Esophagus (tissue), 2 donors: ENCODE measurements around the gene PLGRKT. TPM values are rescaled to one million over a fixed set of nuclear protein-coding genes. Genes with fewer than 3 reads are reported as not detected.
"Not testable (repeated sequence)": the region's sequence is repeated elsewhere in the genome, so short reads cannot be mapped to it uniquely, and the experiment has no call there.

Experiments
- H3K27ac ChIP-seq, 2 donors: one replicate each; pipeline ENCODE4 v1.5.1; 2013; ENCODE audit warnings: low read depth in 2 of 2, mild to moderate bottlenecking in 2 of 2, inconsistent platforms in 1 of 2, low read length in 1 of 2, moderate library complexity in 1 of 2
- H3K27me3 ChIP-seq, 2 donors: one replicate each; pipeline ENCODE4 v1.6.1; 2013; ENCODE audit warnings: low read length in 2 of 2, control low read depth in 1 of 2, mild to moderate bottlenecking in 1 of 2; ENCODE audit not compliant: insufficient read depth in 2 of 2, control insufficient read depth in 1 of 2
- H3K36me3 ChIP-seq, 2 donors: one replicate each; pipeline ENCODE4 v1.6.1; 2013; ENCODE audit warnings: low read length in 1 of 2; ENCODE audit not compliant: control insufficient read depth in 2 of 2, insufficient read depth in 2 of 2
- H3K4me1 ChIP-seq, 2 donors: one replicate each; pipeline ENCODE4 v1.6.1; 2013; ENCODE audit warnings: low read length in 1 of 2; ENCODE audit not compliant: control insufficient read depth in 2 of 2, insufficient read depth in 2 of 2
- H3K4me3 ChIP-seq, 2 donors: one replicate each; pipeline ENCODE4 v1.5.1; 2013; ENCODE audit warnings: low read length in 2 of 2, mild to moderate bottlenecking in 2 of 2, low read depth in 1 of 2, moderate library complexity in 1 of 2
- H3K9me3 ChIP-seq, 2 donors: one replicate each; pipeline ENCODE4 v1.6.1; 2013; ENCODE audit warnings: mild to moderate bottlenecking in 2 of 2, low read depth in 1 of 2, low read length in 1 of 2, moderate library complexity in 1 of 2; ENCODE audit not compliant: control insufficient read depth in 2 of 2, insufficient read depth in 1 of 2
- WGBS, 2 donors: extraction: QIAGEN DNeasy Blood & Tissue Kit; methylation state at CpG; one replicate each; pipeline ENCODE4 v1.1.7; 2013; 5-methylcytosine and 5-hydroxymethylcytosine counted together
- polyA plus RNA-seq, 2 donors: library from polyadenylated mRNA; stranded (reverse); fragments of 200-250 nt; gene quantifications; one replicate each; pipeline ENCODE4 v1.2.3, GENCODE V29; 2013
- donor health status: healthy with polysubstance abuse.
- donor health status: Bipolar disorder and iron deficiency.

Gene PLGRKT
- polyA plus RNA-seq, 2 donors = 6.7 to 19.7 TPM

DNA sequence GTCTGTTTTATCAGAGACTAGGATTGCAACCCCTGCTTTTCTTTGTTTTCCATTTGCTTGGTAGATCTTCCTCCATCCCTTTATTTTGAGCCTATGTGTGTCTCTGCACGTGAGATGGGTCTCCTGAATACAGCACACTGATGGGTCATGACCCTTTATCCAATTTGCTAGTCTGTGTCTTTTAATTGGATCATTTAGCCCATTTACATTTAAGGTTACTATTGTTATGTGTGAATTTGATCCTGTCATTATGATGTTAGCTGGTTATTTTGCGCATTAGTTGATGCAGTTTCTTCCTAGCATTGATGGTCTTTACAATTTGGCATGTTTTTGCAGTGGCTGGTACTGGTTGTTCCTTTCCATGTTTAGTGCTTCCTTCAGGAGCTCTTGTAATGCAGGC is 37.9 kb upstream of the PLGRKT start:
- H3K4me3 ChIP-seq, H3K36me3 ChIP-seq, H3K4me1 ChIP-seq, H3K27me3 ChIP-seq, H3K9me3 ChIP-seq, H3K27ac ChIP-seq: not testable (repeated sequence)
- 89 to 93% methylated on average over 2 of the region's 2 CpGs for WGBS, 2 donors

DNA sequence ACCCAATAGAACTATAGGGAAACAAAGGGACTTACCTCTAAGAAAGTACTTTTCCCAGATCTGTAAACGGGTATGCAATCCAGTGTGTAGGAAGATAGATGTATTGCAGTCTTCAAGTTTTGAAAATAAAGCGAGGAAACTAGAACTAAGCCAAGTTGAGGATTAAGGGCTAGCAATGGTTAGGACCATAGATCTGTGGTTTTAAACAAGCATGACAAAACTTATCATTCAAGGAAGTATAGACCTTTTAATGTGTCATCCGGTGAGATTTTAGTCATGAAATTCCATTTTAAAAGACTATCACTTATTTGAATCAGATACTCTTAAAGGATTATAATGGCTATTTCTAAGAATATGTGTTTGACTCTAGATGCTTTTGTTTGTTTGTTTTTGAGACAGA is 33.1 kb upstream of the PLGRKT start:
- H3K27me3 ChIP-seq = no peaks in the 10 kb centered on the region
- no peaks in the 10 kb centered on the region for H3K9me3 ChIP-seq
- no peak overlapping the region for H3K27ac ChIP-seq
- WGBS, 2 donors = 83 to 84% methylated on average over 3 of the region's 3 CpGs
- H3K36me3 ChIP-seq = no peaks in the 10 kb centered on the region
- H3K4me3 ChIP-seq = no peak overlapping the region
- no peaks in the 10 kb centered on the region for H3K4me1 ChIP-seq

DNA sequence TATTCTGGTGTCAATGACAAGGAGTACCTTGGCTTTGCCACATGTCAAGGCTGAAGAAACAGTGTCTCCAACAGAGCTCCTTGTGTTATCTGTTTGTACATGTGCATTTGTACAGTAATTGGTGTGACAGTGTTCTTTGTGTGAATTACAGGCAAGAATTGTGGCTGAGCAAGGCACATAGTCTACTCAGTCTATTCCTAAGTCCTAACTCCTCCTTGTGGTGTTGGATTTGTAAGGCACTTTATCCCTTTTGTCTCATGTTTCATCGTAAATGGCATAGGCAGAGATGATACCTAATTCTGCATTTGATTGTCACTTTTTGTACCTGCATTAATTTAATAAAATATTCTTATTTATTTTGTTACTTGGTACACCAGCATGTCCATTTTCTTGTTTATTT is 32.4 kb upstream of the PLGRKT start:
- 83 to 86% methylated on average over 1 of the region's 1 CpG for WGBS, 2 donors
- Histone ChIP-seq H3K4me3 (no peak overlapping the region), H3K4me1 (no peaks in the 10 kb centered on the region), H3K9me3 (no peaks in the 10 kb centered on the region), H3K36me3 (no peaks in the 10 kb centered on the region), H3K27ac (no peak overlapping the region), H3K27me3 (no peaks in the 10 kb centered on the region)

DNA sequence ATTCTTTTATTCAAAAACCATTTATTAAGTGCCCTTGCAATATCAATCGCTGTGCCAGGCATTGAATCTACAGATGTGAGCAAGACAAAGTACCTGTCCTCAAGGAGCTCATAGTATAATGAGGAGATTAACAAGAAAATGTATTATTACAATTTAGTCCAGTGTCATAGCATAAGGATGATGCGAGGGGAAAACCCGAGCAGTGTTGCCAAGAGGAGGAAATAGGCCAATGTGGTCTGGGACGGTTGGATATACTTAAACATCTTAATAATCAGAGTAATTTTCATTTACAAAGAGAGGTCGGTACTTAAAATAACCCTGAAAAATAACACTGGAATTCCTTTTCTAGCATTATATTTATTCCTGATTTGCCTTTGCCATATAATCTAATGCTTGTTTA is 31.1 kb upstream of the PLGRKT start:
- Histone ChIP-seq H3K4me3 (no peak overlapping the region), H3K9me3 (no peaks in the 10 kb centered on the region), H3K27ac (no peak overlapping the region), H3K27me3 (no peaks in the 10 kb centered on the region), H3K4me1 (no peaks in the 10 kb centered on the region), H3K36me3 (no peaks in the 10 kb centered on the region)
- 58 to 62% methylated on average over 5 of the region's 5 CpGs for WGBS, 2 donors

DNA sequence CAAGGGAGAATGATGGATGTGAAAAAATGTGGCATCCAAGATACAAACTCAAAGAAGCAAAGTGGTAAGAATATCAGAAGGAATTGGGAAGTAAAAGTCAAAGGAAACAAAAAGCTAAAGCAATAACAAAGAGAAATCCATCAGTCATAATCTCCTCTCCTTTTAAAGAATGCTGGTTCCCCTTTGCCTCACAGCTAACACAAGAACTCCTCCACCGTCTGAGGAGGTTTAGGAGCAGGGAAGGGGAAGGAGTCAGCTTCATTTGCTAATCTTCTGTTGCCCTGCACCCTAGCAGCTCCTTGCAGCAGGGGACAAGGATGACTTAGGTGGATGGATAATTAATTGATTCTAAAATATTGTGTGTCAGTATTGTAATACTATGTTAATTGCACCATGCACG is 29.0 kb upstream of the PLGRKT start:
- Histone ChIP-seq H3K9me3 (no peaks in the 10 kb centered on the region), H3K4me3 (no peak overlapping the region), H3K36me3 (no peaks in the 10 kb centered on the region), H3K4me1 (no peaks in the 10 kb centered on the region), H3K27me3 (no peaks in the 10 kb centered on the region), H3K27ac (no peak overlapping the region)
- 81 to 92% methylated on average over 2 of the region's 2 CpGs for WGBS, 2 donors

DNA sequence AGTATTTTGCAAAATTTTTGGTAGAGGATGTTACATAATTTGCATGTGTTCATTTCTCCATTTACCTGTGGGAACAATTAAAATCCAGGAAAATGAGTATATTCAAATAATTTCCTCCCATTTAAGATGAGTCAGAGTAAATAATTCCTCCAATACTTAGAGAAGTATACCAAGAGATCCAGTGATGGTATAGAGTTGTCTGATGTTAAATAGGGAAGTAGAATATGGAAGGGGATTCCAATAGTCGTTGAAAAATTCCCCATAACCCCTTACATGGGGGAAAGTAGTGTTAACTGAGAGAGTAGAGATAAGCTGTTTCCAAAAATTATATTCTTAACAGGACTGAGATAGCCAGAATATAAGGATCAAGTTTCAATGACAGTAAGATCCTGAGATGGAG is 28.3 kb upstream of the PLGRKT start:
- Histone ChIP-seq H3K4me1 (no peaks in the 10 kb centered on the region), H3K4me3 (no peak overlapping the region), H3K27me3 (no peaks in the 10 kb centered on the region), H3K27ac (no peak overlapping the region), H3K9me3 (no peaks in the 10 kb centered on the region), H3K36me3 (no peaks in the 10 kb centered on the region)
- 81 to 85% methylated on average over 1 of the region's 1 CpG for WGBS, 2 donors

DNA sequence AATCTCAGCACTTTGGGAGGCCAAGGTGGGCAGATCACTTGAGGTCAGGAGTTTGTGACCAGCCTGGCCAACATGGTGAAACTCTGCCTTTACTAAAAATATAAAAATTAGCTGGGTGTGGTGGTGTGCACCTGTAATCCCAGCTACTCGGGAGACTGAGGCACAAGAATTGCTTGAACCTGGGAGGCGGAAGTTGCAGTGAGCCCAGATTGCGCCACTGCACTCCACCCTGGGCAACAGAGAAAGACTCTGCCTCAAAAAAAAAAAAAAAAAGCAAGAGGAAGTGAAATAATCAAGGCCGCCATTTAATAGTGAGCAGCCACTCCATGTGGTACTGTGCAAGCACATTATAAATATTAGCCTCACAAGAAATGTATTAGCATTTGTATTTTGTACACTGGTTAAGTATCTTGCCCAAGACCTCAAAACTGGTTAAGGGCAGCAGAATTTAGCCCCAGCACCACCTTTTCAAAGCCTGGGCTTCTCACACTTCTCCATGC is 27.2 kb upstream of the PLGRKT start:
- not testable (repeated sequence) for H3K4me1 ChIP-seq, H3K9me3 ChIP-seq, H3K27ac ChIP-seq, H3K4me3 ChIP-seq, H3K27me3 ChIP-seq, H3K36me3 ChIP-seq
- WGBS, 2 donors = 88 to 89% methylated on average over 4 of the region's 4 CpGs

DNA sequence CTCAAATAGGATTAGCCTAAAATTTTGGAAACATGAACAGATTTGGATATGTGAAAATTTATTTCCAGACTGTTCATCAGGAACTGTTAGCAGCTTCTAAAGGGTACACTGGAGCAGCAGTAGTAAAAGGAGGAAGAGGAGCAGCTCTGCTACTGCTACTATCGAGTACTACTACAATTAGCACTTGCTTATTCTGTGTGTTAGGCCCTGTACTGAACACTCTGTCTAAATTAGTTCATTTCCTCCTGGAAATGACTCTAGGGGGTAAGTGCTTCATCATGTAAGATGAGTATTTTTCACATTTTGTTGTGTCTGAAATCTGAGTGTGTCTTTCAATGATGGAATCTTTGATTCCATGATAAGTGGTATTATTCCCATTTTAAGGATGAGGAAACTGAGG is 22.4 kb upstream of the PLGRKT start:
- 77 to 91% methylated on average over 1 of the region's 1 CpG for WGBS, 2 donors
- no peaks in the 10 kb centered on the region for H3K9me3 ChIP-seq
- no peak overlapping the region for H3K27ac ChIP-seq
- H3K36me3 ChIP-seq = peaks cover 0 to 2% of the 10 kb centered on the region in 2 donors
- no peak overlapping the region for H3K4me3 ChIP-seq
- H3K27me3 ChIP-seq = no peaks in the 10 kb centered on the region
- peaks cover 0 to 2% of the 10 kb centered on the region in 2 donors for H3K4me1 ChIP-seq

DNA sequence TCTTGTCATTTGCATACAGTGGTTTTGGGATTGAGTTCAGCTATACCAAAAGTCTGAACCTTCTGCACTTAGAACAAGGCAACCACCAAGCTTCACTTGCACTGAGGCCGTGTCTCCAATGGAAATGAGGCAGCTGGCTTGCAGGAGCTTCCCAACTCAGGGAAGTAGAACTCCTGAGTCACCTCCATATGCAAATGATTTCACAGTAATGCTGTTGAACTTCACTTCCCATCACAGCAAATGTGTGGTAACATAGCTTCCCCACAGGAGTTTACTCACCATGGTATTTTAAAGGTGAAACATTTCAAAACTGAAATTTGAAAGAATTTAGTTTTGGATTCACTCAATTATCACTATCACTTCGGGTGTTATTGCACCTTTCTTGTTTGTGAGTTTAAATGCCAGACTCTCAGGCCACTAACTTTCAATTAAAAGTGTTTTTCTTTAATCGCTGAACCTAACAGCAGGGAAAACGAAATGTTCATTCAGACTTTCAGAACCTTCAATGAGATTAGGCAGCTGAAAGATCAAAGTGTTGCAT is 21.6 kb upstream of the PLGRKT start:
- H3K36me3 ChIP-seq = peaks cover 0 to 2% of the 10 kb centered on the region in 2 donors
- peaks cover 0 to 2% of the 10 kb centered on the region in 2 donors for H3K4me1 ChIP-seq
- H3K9me3 ChIP-seq = no peaks in the 10 kb centered on the region
- H3K27me3 ChIP-seq = no peaks in the 10 kb centered on the region
- 65 to 77% methylated on average over 4 of the region's 4 CpGs for WGBS, 2 donors
- H3K4me3 ChIP-seq = no peak overlapping the region
- H3K27ac ChIP-seq = no peak overlapping the region

DNA sequence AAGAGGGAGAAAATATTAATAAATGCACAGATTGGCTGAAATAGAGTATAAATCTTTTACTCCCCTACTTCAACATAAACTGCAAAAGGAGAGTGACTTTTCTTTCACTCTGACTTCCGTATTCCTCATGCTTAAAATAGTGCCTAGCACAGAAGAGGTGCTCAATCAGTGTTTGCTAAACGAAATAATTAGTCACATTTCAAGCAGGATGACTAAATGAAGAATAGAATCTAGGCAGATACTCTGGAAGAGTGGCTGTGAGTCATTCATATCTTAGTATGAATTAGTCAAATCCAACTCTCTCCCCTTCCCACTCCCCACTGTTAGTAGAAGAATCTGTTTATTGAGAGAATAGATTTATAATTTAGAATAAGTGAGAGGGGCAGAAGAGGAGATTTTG is 17.5 kb upstream of the PLGRKT start:
- Histone ChIP-seq H3K27ac (no peak overlapping the region), H3K36me3 (peaks cover 0 to 2% of the 10 kb centered on the region in 2 donors), H3K4me1 (peaks cover 0 to 2% of the 10 kb centered on the region in 2 donors), H3K9me3 (no peaks in the 10 kb centered on the region), H3K27me3 (no peaks in the 10 kb centered on the region), H3K4me3 (no peak overlapping the region)
- WGBS, 2 donors = 34 to 43% methylated on average over 2 of the region's 2 CpGs
